Measurements from ENCODE around the gene ZNF662.

GRCh38 chr3:42887084-42887483, 18.9 kb upstream of the ZNF662 start:
- no peak for TF ChIP-seq CTCF (IDR thresholded peaks at IDR 0.05; ENCODE audit: insufficient read depth, low read length)
- no peak for TF ChIP-seq POLR2AphosphoS5 (IDR thresholded peaks at IDR 0.05; ENCODE audit: low read depth)
- TF ChIP-seq REST (IDR thresholded peaks at IDR 0.05; ENCODE audit: insufficient replicate concordance, low read depth): no peak
- TF ChIP-seq SPI1 (IDR thresholded peaks at IDR 0.05; ENCODE audit: borderline replicate concordance, low read depth): no peak

Measured in HL-60 (cell line).